Raji (cell line): ENCODE results near the gene ALDH3A2.

Source experiments
- POLR2A ChIP-seq: IDR thresholded peaks from 2 replicates; pipeline ENCODE4 v1.6.1; 2011; ENCODE audit warnings: low read depth, low read length, control low read depth; ENCODE audit not compliant: insufficient read depth

Gene ALDH3A2

GRCh38 chr17:19663097-19663496 lies 14.5 kb downstream of the ALDH3A2 start:
- TF ChIP-seq POLR2A = no peak

GRCh38 chr17:19664136-19664820 lies 15.7 kb downstream of the ALDH3A2 start:
- no peak for TF ChIP-seq POLR2A

- no peak for TF ChIP-seq POLR2A
Measured at GRCh38 chr17:19664821-19665181, 16.2 kb downstream of the ALDH3A2 start.

GRCh38 chr17:19670908-19671307 lies 22.4 kb downstream of the ALDH3A2 start:
- no peak for TF ChIP-seq POLR2A

- TF ChIP-seq POLR2A = no peak
Measured at GRCh38 chr17:19671433-19671832, 22.9 kb downstream of the ALDH3A2 start.

GRCh38 chr17:19672009-19672750 lies 23.6 kb downstream of the ALDH3A2 start:
- TF ChIP-seq POLR2A = no peak

GRCh38 chr17:19673623-19674022 lies 25.1 kb downstream of the ALDH3A2 start:
- no peak for TF ChIP-seq POLR2A

GRCh38 chr17:19676896-19677295 lies 28.3 kb downstream of the ALDH3A2 start:
- TF ChIP-seq POLR2A = no peak

- TF ChIP-seq POLR2A = no peak
Measured at GRCh38 chr17:19677736-19678379, 29.3 kb downstream of the ALDH3A2 start.

GRCh38 chr17:19678581-19679453 lies 30.3 kb downstream of the ALDH3A2 start:
- TF ChIP-seq POLR2A = no peak

GRCh38 chr17:19683117-19683516 lies 34.6 kb downstream of the ALDH3A2 start:
- TF ChIP-seq POLR2A = no peak

- TF ChIP-seq POLR2A = no peak
Measured at GRCh38 chr17:19686400-19687090, 38.0 kb downstream of the ALDH3A2 start.

- TF ChIP-seq POLR2A = no peak
Measured at GRCh38 chr17:19702217-19702641, 53.7 kb downstream of the ALDH3A2 start.

GRCh38 chr17:19703106-19703827 lies 54.7 kb downstream of the ALDH3A2 start:
- no peak for TF ChIP-seq POLR2A

GRCh38 chr17:19703828-19704613 lies 55.5 kb downstream of the ALDH3A2 start:
- no peak for TF ChIP-seq POLR2A
